Neural crest cell (in vitro differentiated cells): Measurements from ENCODE around the gene ZC3HAV1L. TPM values are rescaled to one million over a fixed set of nuclear protein-coding genes. Genes with fewer than 3 reads are reported as not detected.
"Not testable (repeated sequence)": the region's sequence is repeated elsewhere in the genome, so short reads cannot be mapped to it uniquely, and the experiment has no call there.

Experiments used
- DNase-seq: peaks from one replicate; pipeline ENCODE4 v3.0.0; 2021; ENCODE audit warnings: low read depth, mixed read lengths, low spot score
- H3K27ac Mint-ChIP-seq: one replicate; pipeline ENCODE4 v1.8.0; 2021; ENCODE audit warnings: mild to moderate bottlenecking, mixed read lengths; ENCODE audit not compliant: unreplicated experiment
- H3K27me3 Mint-ChIP-seq: 2 replicates; pipeline ENCODE4 v1.8.0; 2021; ENCODE audit warnings: low read depth, mild to moderate bottlenecking, mixed read lengths
- H3K36me3 Mint-ChIP-seq: 2 replicates; pipeline ENCODE4 v1.8.0; 2021; ENCODE audit warnings: low read depth, mild to moderate bottlenecking, mixed read lengths
- H3K4me1 Mint-ChIP-seq: 2 replicates; pipeline ENCODE4 v1.8.0; 2021; ENCODE audit warnings: mixed read lengths
- H3K4me3 Mint-ChIP-seq: one replicate; pipeline ENCODE4 v1.8.0; 2021; ENCODE audit warnings: mild to moderate bottlenecking, mixed read lengths
- H3K9me3 Mint-ChIP-seq: 2 replicates; pipeline ENCODE4 v1.8.0; 2021; ENCODE audit warnings: mixed read lengths
- total RNA-seq: library from RNA; stranded (reverse); gene quantifications from 2 replicates; pipeline ENCODE4 v1.2.1, GENCODE V29; 2021
- TF ChIP-seq, protein P1 (sequence below): fragments of 200-600 bp; sonication (generic); conservative IDR thresholded peaks from 2 replicates; pipeline ENCODE4 v1.5.0; 2021; ENCODE audit warnings: antibody characterized with exemption, mild to moderate bottlenecking

ZC3HAV1L gene
- total RNA-seq, 1 donor from 2014 or later = 0.44 TPM

DNA sequence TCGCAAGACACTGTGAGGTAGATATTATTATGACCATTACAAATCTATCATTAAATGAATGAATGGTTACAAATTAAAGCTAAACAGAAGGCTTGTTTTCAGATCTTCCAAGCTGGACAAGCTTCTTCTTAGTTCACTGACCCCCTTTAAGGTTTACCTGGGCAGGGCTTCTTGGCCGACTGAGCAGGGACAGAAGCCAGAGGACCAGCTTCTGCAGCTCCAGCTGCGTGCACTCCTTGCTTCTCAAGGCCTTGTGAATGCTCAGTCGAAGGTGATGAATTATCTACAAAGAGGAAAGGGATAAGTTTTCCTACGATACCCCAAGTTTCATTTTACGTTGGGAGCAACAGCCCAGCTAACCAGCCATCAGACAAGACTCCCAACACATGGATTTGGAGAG is 9.3 kb downstream of the ZC3HAV1L start:
- H3K27ac Mint-ChIP-seq = no peak overlapping the region
- H3K9me3 Mint-ChIP-seq = no peaks in the 10 kb centered on the region
- H3K4me1 Mint-ChIP-seq = no peaks in the 10 kb centered on the region
- TF ChIP-seq, protein P1, sequence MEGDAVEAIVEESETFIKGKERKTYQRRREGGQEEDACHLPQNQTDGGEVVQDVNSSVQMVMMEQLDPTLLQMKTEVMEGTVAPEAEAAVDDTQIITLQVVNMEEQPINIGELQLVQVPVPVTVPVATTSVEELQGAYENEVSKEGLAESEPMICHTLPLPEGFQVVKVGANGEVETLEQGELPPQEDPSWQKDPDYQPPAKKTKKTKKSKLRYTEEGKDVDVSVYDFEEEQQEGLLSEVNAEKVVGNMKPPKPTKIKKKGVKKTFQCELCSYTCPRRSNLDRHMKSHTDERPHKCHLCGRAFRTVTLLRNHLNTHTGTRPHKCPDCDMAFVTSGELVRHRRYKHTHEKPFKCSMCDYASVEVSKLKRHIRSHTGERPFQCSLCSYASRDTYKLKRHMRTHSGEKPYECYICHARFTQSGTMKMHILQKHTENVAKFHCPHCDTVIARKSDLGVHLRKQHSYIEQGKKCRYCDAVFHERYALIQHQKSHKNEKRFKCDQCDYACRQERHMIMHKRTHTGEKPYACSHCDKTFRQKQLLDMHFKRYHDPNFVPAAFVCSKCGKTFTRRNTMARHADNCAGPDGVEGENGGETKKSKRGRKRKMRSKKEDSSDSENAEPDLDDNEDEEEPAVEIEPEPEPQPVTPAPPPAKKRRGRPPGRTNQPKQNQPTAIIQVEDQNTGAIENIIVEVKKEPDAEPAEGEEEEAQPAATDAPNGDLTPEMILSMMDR = no peak
- no peaks in the 10 kb centered on the region for H3K27me3 Mint-ChIP-seq
- no peak for DNase-seq
- H3K4me3 Mint-ChIP-seq = no peak overlapping the region
- H3K36me3 Mint-ChIP-seq = no peaks in the 10 kb centered on the region

DNA sequence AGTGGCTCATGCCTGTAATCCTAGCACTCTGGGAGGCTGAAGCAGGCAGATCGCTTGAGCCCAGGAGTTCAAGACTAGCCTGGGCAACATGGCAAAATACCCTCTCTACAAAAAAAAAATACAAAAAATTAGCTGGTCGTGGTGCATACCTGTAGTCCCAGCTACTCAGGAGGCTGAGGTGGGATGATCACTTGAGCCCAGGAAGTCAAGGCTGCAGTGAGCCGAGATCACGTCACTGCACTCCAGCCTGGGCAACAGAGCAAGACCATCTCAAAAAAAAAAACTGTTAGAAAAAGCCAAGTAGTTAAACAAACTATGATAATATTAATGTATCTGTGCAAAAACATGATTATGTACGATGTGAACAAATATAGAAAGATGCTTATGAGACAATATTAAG is 10.0 kb downstream of the ZC3HAV1L start:
- H3K36me3 Mint-ChIP-seq, H3K4me3 Mint-ChIP-seq, H3K27ac Mint-ChIP-seq, H3K27me3 Mint-ChIP-seq, H3K9me3 Mint-ChIP-seq, H3K4me1 Mint-ChIP-seq, DNase-seq: not testable (repeated sequence)

DNA sequence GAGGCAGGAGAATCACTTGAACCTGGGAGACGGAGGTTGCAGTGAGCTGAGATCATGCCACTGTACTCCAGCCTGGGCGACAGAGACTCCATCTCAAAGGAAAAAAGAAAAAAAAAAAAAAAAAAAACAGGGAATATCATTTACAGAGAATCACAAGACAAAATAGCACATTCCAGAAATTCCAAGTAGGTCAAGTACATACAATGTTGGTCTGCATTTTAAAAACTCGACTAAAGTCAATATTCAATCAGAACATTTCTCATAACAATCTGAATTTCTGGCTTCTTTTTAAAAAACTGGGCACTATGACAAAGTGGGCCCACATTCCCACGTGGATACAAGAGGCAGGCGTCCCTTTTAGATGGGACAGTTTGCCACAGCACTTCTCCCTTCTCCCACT is 12.8 kb downstream of the ZC3HAV1L start:
- DNase-seq = no peak
- Mint-ChIP-seq H3K9me3 (no peaks in the 10 kb centered on the region), H3K27ac (no peak overlapping the region), H3K4me1 (peaks cover 11% of the 10 kb centered on the region), H3K36me3 (no peaks in the 10 kb centered on the region), H3K27me3 (no peaks in the 10 kb centered on the region), H3K4me3 (no peak overlapping the region)
- TF ChIP-seq, protein P1 = no peak

DNA sequence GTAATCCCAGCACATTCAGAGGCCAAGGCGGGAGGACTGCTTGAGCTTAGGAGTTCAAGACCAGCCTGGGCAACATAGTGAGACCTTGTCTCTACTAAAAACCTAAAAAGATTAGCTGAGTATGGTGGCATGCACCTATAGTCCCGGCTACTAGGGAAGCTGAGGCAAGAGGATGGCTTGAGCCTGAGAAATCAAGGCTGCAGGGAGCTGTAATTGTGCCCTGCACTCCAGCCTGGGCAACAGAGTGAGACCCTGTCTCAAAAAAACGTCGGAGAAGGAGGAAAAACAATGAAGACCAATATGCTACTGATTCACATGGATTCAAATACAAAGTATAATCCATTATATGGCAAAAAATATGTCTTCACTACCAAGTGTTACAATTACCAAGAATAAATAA is 13.6 kb downstream of the ZC3HAV1L start:
- Mint-ChIP-seq H3K9me3 (no peaks in the 10 kb centered on the region), H3K4me3 (no peak overlapping the region), H3K27me3 (no peaks in the 10 kb centered on the region), H3K4me1 (peaks cover 14% of the 10 kb centered on the region), H3K36me3 (no peaks in the 10 kb centered on the region), H3K27ac (no peak overlapping the region)
- TF ChIP-seq, protein P1 = no peak
- DNase-seq = no peak

DNA sequence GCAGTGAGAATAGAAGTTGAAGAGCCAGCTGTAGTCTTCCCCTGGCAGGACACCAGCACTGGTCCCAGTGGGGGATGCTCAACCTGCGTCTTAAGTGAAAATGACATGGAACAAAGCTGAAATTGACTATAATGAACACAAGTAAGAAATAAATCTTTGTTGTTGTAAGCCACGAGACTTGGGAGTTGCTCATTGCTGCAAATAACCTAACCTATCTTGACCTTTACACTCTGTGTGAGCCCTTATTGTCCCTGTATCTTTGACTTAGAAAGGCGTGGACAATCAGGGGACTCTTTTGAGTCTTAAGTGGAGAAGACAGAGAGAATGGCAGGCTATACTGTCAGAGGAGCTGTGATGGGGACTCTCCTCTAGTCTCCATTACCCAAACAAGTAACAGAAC is 16.9 kb downstream of the ZC3HAV1L start:
- Mint-ChIP-seq H3K27ac (no peak overlapping the region), H3K4me1 (peaks cover 17% of the 10 kb centered on the region)

DNA sequence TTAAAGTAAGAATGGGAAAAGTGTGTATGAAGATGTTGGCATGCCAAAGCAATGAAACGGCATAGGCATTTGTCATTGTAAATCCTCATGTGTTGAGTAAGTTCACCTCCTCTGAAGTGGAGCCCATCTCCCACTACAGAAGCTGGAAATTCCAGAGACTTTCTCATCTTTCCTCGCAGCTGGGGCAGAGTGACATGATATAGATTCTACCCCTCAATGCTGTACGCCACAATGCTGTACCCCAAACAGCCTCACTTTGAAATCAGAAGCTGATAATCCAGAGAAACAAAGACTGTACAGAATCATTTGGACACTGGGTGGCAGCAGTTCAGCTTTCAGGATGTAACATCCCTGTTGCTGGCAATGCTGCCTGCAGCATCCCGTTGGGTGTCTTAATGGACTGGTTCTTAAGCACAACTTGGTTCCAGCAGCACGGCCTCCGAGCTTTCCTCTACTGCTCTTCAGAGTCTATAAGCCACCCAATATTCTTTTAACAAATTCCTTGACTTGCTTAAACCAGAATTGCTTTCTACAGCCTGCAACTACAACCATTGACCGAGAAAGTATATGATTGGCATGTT is 18.8 kb downstream of the ZC3HAV1L start:
- TF ChIP-seq, protein P1 = peak; percentile 73
- no peak overlapping the region for H3K27ac Mint-ChIP-seq
- H3K27me3 Mint-ChIP-seq = no peaks in the 10 kb centered on the region
- DNase-seq = peak; percentile 47
- H3K9me3 Mint-ChIP-seq = no peaks in the 10 kb centered on the region
- H3K4me1 Mint-ChIP-seq = peaks cover 17% of the 10 kb centered on the region
- no peak overlapping the region for H3K4me3 Mint-ChIP-seq
- H3K36me3 Mint-ChIP-seq = no peaks in the 10 kb centered on the region

More for the DNA sequence above, 16.9 kb downstream of the ZC3HAV1L start:
- H3K27me3 Mint-ChIP-seq = no peaks in the 10 kb centered on the region
- H3K4me3 Mint-ChIP-seq = no peak overlapping the region
- TF ChIP-seq, protein P1 = no peak
- no peak for DNase-seq
- H3K36me3 Mint-ChIP-seq = no peaks in the 10 kb centered on the region
- no peaks in the 10 kb centered on the region for H3K9me3 Mint-ChIP-seq
